OCI-LY3 (cell line): Measurements from ENCODE around the gene LRRC7.

Experiments used
- H2AFZ ChIP-seq: fragments of 200-600, 300-600 bp; shearing (Covaris generic); 2 replicates; pipeline ENCODE4 v1.6.0; 2014; ENCODE audit warnings: antibody characterized with exemption, low read depth, low read length
- H3K27ac ChIP-seq: fragments of 200-600, 300-600 bp; sonication (generic); 2 replicates; pipeline ENCODE4 v1.5.1; 2014; ENCODE audit warnings: mild to moderate bottlenecking, low read length, moderate library complexity, mixed read lengths
- H3K27me3 ChIP-seq: fragments of 200-600, 300-600 bp; sonication (generic); 2 replicates; pipeline ENCODE4 v1.6.1; 2014; ENCODE audit warnings: low read depth, low read length, mixed read lengths
- H3K36me3 ChIP-seq: fragments of 200-600, 300-600 bp; sonication (generic); replicated peaks from 2 replicates; pipeline ENCODE3; 2014; ENCODE audit warnings: low read depth, low read length, mixed read lengths
- H3K4me1 ChIP-seq: fragments of 300-600, 200-600 bp; sonication (generic); 2 replicates; pipeline ENCODE4 v1.6.1; 2014; ENCODE audit warnings: low read length, mixed read lengths
- H3K4me2 ChIP-seq: fragments of 200-600, 300-600 bp; sonication (generic); 2 replicates; pipeline ENCODE4 v1.6.1; 2014; ENCODE audit warnings: low read length, mixed read lengths
- H3K4me3 ChIP-seq: fragments of 300-600, 200-600 bp; sonication (generic); 2 replicates; pipeline ENCODE4 v1.5.1; 2014; ENCODE audit warnings: antibody characterized with exemption, mild to moderate bottlenecking, low read length, moderate library complexity
- H3K79me2 ChIP-seq: fragments of 300-600, 200-600 bp; shearing (Covaris generic); 2 replicates; pipeline ENCODE4 v1.6.1; 2014; ENCODE audit warnings: mild to moderate bottlenecking, low read length, mixed read lengths
- H3K9ac ChIP-seq: fragments of 300-600, 200-600 bp; shearing (Covaris generic); 2 replicates; pipeline ENCODE4 v1.6.0; 2014; ENCODE audit warnings: mild to moderate bottlenecking, low read length, moderate library complexity
- H3K9me3 ChIP-seq: fragments of 200-600, 300-600 bp; shearing (Covaris generic); 2 replicates; pipeline ENCODE4 v1.6.1; 2014; ENCODE audit warnings: low read length, mixed read lengths; ENCODE audit not compliant: insufficient read depth
- H4K20me1 ChIP-seq: fragments of 200-600, 300-600 bp; sonication (generic); 2 replicates; pipeline ENCODE4 v1.6.1; 2016; ENCODE audit warnings: low read length, mixed read lengths; ENCODE audit not compliant: insufficient read depth
- CTCF ChIP-seq: fragments of 200-600, 300-600 bp; sonication (generic); IDR thresholded peaks from 2 replicates; pipeline ENCODE4 v1.5.1; 2014; ENCODE audit warnings: antibody characterized with exemption, low read length, low read depth
- EZH2phosphoT487 ChIP-seq: fragments of 200-600 bp; shearing (Covaris generic); IDR thresholded peaks from 2 replicates; pipeline ENCODE4 v1.6.1; 2018; ENCODE audit warnings: antibody characterized with exemption, mixed run types, low read depth

Gene LRRC7

DNA sequence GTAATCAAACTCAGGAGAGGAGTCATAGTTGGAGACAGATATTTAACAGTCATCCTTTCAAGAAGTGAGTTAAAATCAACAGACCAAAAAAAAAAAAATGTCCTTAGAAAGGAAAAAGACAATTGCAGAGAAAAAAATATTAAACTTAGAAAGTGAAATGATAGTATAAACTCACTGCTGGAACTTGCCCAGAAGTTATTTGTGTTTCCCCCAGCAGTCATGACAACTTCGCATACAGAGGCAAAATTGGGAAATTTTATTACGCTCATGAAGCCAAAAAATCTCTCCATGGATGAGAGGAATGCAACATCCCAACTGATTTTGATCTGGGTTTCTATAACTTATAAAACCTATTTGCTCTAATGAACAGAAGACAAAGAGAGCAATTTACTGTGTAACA is 198.2 kb downstream of the LRRC7 start:
- Histone ChIP-seq H3K27me3 (no peaks in the 10 kb centered on the region), H3K4me3 (no peak overlapping the region), H3K9ac (no peak overlapping the region), H2AFZ (no peak overlapping the region), H3K4me1 (no peaks in the 10 kb centered on the region), H3K79me2 (no peaks in the 10 kb centered on the region), H3K27ac (no peak overlapping the region), H3K36me3 (no peaks in the 10 kb centered on the region), H3K4me2 (no peak overlapping the region), H3K9me3 (no peaks in the 10 kb centered on the region), H4K20me1 (no peaks in the 10 kb centered on the region)
- TF ChIP-seq CTCF (no peak), EZH2phosphoT487 (no peak)

DNA sequence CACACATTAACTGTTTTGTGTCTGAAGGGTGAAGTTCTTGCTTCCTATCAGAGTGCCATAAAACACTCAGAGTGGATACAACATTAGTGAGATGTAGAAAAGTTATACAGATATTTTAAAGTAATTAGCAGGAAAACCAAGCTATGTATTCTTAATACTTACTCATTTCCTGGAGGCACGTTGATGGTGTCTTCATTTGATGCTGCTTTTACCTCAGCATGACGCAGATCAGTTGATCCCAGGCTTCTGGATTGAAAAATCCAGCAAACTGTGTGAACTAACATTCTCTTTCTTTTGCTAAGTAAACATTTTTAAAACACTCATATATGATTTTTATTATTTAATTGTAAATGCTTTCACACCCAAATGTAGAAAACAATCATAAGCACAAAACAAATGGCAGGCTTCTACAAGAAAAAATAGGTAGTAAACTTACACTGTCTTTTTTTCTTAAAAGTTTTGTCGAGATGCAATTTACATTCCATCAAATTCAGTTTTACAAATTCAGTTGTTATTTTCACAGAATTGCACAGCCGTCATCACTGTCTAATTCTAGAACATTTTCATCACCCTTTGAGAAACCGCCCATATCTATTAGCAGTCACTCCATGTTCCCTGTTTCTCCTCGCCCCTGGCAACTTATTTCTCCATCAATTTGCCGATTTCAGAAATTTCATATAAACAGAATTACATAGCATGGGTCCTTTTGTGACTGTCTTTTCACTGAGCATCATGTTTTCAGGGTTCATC is 198.9 kb downstream of the LRRC7 start:
- Histone ChIP-seq H3K79me2 (no peaks in the 10 kb centered on the region), H2AFZ (no peak overlapping the region), H3K9ac (no peak overlapping the region), H3K4me1 (no peaks in the 10 kb centered on the region), H3K4me3 (no peak overlapping the region), H3K27ac (no peak overlapping the region), H3K9me3 (no peaks in the 10 kb centered on the region), H4K20me1 (no peaks in the 10 kb centered on the region), H3K36me3 (no peaks in the 10 kb centered on the region), H3K4me2 (no peak overlapping the region), H3K27me3 (no peaks in the 10 kb centered on the region)
- TF ChIP-seq CTCF (no peak), EZH2phosphoT487 (no peak)

DNA sequence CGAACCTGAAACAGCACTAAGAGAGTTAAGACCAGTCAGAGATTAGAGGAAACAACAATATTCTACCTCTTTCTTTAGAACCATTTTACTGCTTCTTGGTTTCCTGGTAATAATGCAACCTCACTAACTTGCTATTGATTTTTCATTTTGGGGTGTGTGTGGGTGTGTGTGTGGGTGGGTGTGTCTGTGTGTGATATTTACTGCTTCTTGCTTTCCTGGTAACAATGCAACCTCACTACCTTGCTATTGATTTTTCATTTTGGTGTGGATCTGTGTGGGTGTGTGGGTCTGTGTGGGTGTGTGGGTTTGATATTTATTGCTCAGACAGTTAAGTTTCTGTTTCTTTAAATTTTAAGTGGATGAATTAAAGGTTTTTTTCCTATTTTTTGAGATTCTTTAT is 208.8 kb downstream of the LRRC7 start:
- Histone ChIP-seq H3K9me3 (no peaks in the 10 kb centered on the region), H2AFZ (no peak overlapping the region), H3K9ac (no peak overlapping the region), H3K4me1 (no peaks in the 10 kb centered on the region), H3K4me3 (no peak overlapping the region), H3K4me2 (no peak overlapping the region), H3K36me3 (no peaks in the 10 kb centered on the region), H4K20me1 (no peaks in the 10 kb centered on the region), H3K79me2 (no peaks in the 10 kb centered on the region), H3K27ac (no peak overlapping the region), H3K27me3 (no peaks in the 10 kb centered on the region)
- no peak for TF ChIP-seq EZH2phosphoT487
- no peak for TF ChIP-seq CTCF

DNA sequence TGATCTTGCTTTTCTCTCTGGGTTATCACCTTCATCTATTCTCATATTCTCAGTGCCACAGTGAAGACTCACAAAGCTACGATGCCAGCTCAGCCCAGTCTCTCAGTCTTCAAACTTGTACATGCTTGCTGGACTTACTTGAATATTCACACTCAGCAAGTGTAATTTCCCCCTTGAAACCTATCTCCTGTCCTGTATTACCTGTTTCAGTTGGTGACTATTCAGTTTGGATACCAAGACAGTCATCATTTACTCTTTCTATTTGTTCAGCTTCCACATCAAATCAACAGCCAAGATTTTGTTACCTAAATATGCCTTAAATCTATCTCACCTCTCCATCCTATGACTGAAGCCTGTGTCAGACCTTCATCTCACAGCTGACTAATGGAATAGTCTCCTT is 209.7 kb downstream of the LRRC7 start:
- no peak overlapping the region for H3K9ac ChIP-seq
- no peak overlapping the region for H2AFZ ChIP-seq
- no peak overlapping the region for H3K27ac ChIP-seq
- no peak overlapping the region for H3K4me3 ChIP-seq
- no peaks in the 10 kb centered on the region for H3K9me3 ChIP-seq
- H3K4me1 ChIP-seq: no peaks in the 10 kb centered on the region
- H3K36me3 ChIP-seq: no peaks in the 10 kb centered on the region
- H3K27me3 ChIP-seq: no peaks in the 10 kb centered on the region
- no peak overlapping the region for H3K4me2 ChIP-seq
- no peaks in the 10 kb centered on the region for H3K79me2 ChIP-seq
- TF ChIP-seq CTCF: no peak
- TF ChIP-seq EZH2phosphoT487: no peak
- no peaks in the 10 kb centered on the region for H4K20me1 ChIP-seq
